Mammary epithelial cell (primary cell): ENCODE results near the gene HEBP2.

ENCODE experiments used
- EZH2 ChIP-seq: IDR thresholded peaks from 2 replicates; pipeline ENCODE4 v1.6.1; 2012; ENCODE audit warnings: low read length, inconsistent platforms, borderline replicate concordance
- TF ChIP-seq, protein P1 (sequence below), 2 donors: IDR thresholded peaks in 1 of 2; conservative IDR thresholded peaks in 1 of 2; 2 replicates each; pipeline ENCODE4 v1.5.1; 2011 to 2012; ENCODE audit warnings: inconsistent platforms in 2 of 2, low read length in 2 of 2, mild to moderate bottlenecking in 2 of 2, control low read depth in 1 of 2, low read depth in 1 of 2; ENCODE audit not compliant: insufficient read depth in 1 of 2; ENCODE audit errors: extremely low read depth in 1 of 2

DNA sequence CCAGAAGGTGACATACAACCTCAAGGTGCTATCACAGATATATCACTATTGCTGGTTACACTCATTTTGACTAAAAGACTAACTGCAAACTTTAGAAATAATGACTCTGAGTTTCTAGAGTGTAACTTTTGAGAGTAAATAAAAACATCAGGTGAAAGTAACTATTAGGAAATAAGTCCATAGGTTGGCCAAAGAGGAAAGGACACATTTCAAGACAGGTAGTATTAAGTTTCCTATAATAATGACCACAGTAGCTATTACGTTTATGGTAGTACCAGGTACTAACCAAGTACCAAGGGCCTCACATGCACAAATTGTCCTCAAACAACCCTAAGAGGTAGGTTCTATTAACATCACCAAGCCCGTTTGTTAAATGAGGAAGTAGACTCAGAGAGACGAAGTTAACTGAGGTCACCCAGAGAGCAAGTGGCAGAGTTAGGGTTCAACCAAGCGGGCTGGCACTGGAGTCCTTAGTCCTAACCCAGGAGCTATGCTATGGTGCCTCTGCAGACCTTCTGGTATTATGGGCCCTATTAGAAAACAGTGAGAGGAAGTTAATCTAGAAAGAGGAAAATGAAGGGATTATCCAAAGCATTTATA, 36.8 kb downstream of the HEBP2 start:
- TF ChIP-seq, protein P1, sequence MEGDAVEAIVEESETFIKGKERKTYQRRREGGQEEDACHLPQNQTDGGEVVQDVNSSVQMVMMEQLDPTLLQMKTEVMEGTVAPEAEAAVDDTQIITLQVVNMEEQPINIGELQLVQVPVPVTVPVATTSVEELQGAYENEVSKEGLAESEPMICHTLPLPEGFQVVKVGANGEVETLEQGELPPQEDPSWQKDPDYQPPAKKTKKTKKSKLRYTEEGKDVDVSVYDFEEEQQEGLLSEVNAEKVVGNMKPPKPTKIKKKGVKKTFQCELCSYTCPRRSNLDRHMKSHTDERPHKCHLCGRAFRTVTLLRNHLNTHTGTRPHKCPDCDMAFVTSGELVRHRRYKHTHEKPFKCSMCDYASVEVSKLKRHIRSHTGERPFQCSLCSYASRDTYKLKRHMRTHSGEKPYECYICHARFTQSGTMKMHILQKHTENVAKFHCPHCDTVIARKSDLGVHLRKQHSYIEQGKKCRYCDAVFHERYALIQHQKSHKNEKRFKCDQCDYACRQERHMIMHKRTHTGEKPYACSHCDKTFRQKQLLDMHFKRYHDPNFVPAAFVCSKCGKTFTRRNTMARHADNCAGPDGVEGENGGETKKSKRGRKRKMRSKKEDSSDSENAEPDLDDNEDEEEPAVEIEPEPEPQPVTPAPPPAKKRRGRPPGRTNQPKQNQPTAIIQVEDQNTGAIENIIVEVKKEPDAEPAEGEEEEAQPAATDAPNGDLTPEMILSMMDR (conservative IDR thresholded peaks at IDR 0.05 in 1 of 2, IDR thresholded peaks at IDR 0.05 in 1 of 2; ENCODE audit: extremely low read depth in 1 of 2, insufficient read depth in 1 of 2, low read depth in 1 of 2, low read length in 2 of 2): no peak
- TF ChIP-seq EZH2: no peak
